Measurements from ENCODE around the gene MEIS2. TPM values are rescaled to one million over a fixed set of nuclear protein-coding genes. Genes with fewer than 3 reads are reported as not detected.

The MEIS2 gene
- total and polyA plus RNA-seq, 2 experiments from 2014 or later: 0.27 TPM; not detected in 1

GRCh38 chr15:37112171-37112570 lies 11.8 kb upstream of the MEIS2 start:
- H3K27me3 ChIP-seq (ENCODE audit: insufficient read depth): peaks cover 79% of the 10 kb centered on the region
- no peak overlapping the region for H3K27ac Mint-ChIP-seq
- no peak overlapping the region for H2AFZ ChIP-seq
- DNase-seq (ENCODE audit: low spot score) (no peak), ATAC-seq (no peak)
- H3K27me3 Mint-ChIP-seq (ENCODE audit: insufficient read depth, low read depth, poor library complexity): peaks cover 63% of the 10 kb centered on the region
- H3K4me1 ChIP-seq (ENCODE audit: insufficient read depth): peaks cover 63% of the 10 kb centered on the region
- TF ChIP-seq ZNF331 (CRISPR knock-in tag; IDR thresholded peaks at IDR 0.05; ENCODE audit: low read depth) (no peak), REST (IDR thresholded peaks at IDR 0.05; ENCODE audit: unreplicated experiment) (no peak), EZH2 (IDR thresholded peaks at IDR 0.05; ENCODE audit: low read depth, unreplicated experiment) (no peak)
- peaks cover 65% of the 10 kb centered on the region for H3K4me1 Mint-ChIP-seq
- H3K79me2 ChIP-seq (replicated peaks; ENCODE audit: insufficient read depth): no peaks in the 10 kb centered on the region
- no peaks in the 10 kb centered on the region for H3K36me3 Mint-ChIP-seq (ENCODE audit: low read depth)
- H3K4me3 ChIP-seq: no peak overlapping the region
- H3K27ac ChIP-seq (ENCODE audit: low read depth): no peak overlapping the region
- H3K9me3 Mint-ChIP-seq: no peaks in the 10 kb centered on the region
- no peaks in the 10 kb centered on the region for H3K9me2 ChIP-seq (ENCODE audit: insufficient read depth)
- H3K4me2 ChIP-seq: no peak overlapping the region; the same call in 1 of the 2 replicates
- peaks cover 8% of the 10 kb centered on the region for H3F3A ChIP-seq (replicated peaks; ENCODE audit: low read depth)
- H4K20me1 ChIP-seq (replicated peaks; ENCODE audit: insufficient read depth): no peaks in the 10 kb centered on the region; the same call in 1 of the 2 replicates
- peak overlapping the region; percentile 26; the same call in 1 of the 3 replicates for H3K4me3 Mint-ChIP-seq
- no peaks in the 10 kb centered on the region for H3K36me3 ChIP-seq (ENCODE audit: insufficient read depth)

- TF ChIP-seq ZNF114 (CRISPR knock-in tag; IDR thresholded peaks at IDR 0.05): no peak
- peak; percentile 19 for TF ChIP-seq EZH2 (IDR thresholded peaks at IDR 0.05; ENCODE audit: low read depth, unreplicated experiment)
- ATAC-seq (no peak), DNase-seq (ENCODE audit: low spot score) (no peak)
- Mint-ChIP-seq H3K27ac (no peak overlapping the region), H3K4me3 (peak overlapping the region; percentile 82), H3K4me1 (peaks cover 70% of the 10 kb centered on the region), H3K27me3 (ENCODE audit: insufficient read depth, low read depth, poor library complexity) (peaks cover 71% of the 10 kb centered on the region), H3K9me3 (no peaks in the 10 kb centered on the region), H3K36me3 (ENCODE audit: low read depth) (no peaks in the 10 kb centered on the region)
- Histone ChIP-seq H3K4me1 (ENCODE audit: insufficient read depth) (peaks cover 63% of the 10 kb centered on the region), H3K36me3 (ENCODE audit: insufficient read depth) (no peaks in the 10 kb centered on the region), H3K4me2 (peak overlapping the region; percentile 86), H4K20me1 (replicated peaks; ENCODE audit: insufficient read depth) (no peaks in the 10 kb centered on the region; the same call in 1 of the 2 replicates), H3K27me3 (ENCODE audit: insufficient read depth) (peaks cover 82% of the 10 kb centered on the region), H3K9me2 (ENCODE audit: insufficient read depth) (no peaks in the 10 kb centered on the region), H3K27ac (ENCODE audit: low read depth) (no peak overlapping the region), H3K4me3 (peak overlapping the region; percentile 63), H3F3A (replicated peaks; ENCODE audit: low read depth) (peaks cover 8% of the 10 kb centered on the region), H2AFZ (no peak overlapping the region), H3K79me2 (replicated peaks; ENCODE audit: insufficient read depth) (no peaks in the 10 kb centered on the region)
Measured at GRCh38 chr15:37111427-37111717, 11.0 kb upstream of the MEIS2 start.

GRCh38 chr15:37109872-37110572 lies 9.7 kb upstream of the MEIS2 start:
- H3K27ac Mint-ChIP-seq: no peak overlapping the region

More at GRCh38 chr15:37109872-37110572, 9.7 kb upstream of the MEIS2 start:
- peaks cover 75% of the 10 kb centered on the region for H3K4me1 ChIP-seq (ENCODE audit: insufficient read depth)
- no peak overlapping the region for H3K27ac ChIP-seq (ENCODE audit: low read depth)
- H3K9me2 ChIP-seq (ENCODE audit: insufficient read depth): no peaks in the 10 kb centered on the region
- DNase-seq (ENCODE audit: low spot score) (peak; percentile 66), ATAC-seq (peak; percentile 53)
- peaks cover 12% of the 10 kb centered on the region for H3F3A ChIP-seq (replicated peaks; ENCODE audit: low read depth)
- H3K4me3 ChIP-seq: peak overlapping the region; percentile 63
- H4K20me1 ChIP-seq (replicated peaks; ENCODE audit: insufficient read depth): no peaks in the 10 kb centered on the region; the same call in 1 of the 2 replicates
- H2AFZ ChIP-seq: no peak overlapping the region
- no peaks in the 10 kb centered on the region for H3K36me3 Mint-ChIP-seq (ENCODE audit: low read depth)
- H3K4me1 Mint-ChIP-seq: peaks cover 77% of the 10 kb centered on the region
- peak overlapping the region; percentile 86 for H3K4me2 ChIP-seq
- TF ChIP-seq CTCF (conservative IDR thresholded peaks at IDR 0.05; ENCODE audit: low read depth in 2 of 2) (no peak), EZH2 (IDR thresholded peaks at IDR 0.05; ENCODE audit: low read depth, unreplicated experiment) (peak; percentile 9)
- no peaks in the 10 kb centered on the region for H3K36me3 ChIP-seq (ENCODE audit: insufficient read depth)
- peak overlapping the region; percentile 82 for H3K4me3 Mint-ChIP-seq
- H3K9me3 Mint-ChIP-seq: no peaks in the 10 kb centered on the region
- H3K79me2 ChIP-seq (replicated peaks; ENCODE audit: insufficient read depth): no peaks in the 10 kb centered on the region
- peaks cover 85% of the 10 kb centered on the region for H3K27me3 Mint-ChIP-seq (ENCODE audit: insufficient read depth, low read depth, poor library complexity)
- peaks cover 95% of the 10 kb centered on the region for H3K27me3 ChIP-seq (ENCODE audit: insufficient read depth)
